OCI-LY7 (cell line): ENCODE measurements around the gene SERTAD2.

Experiments used
- CTCF ChIP-seq: fragments of 200-600 bp; sonication (generic); conservative IDR thresholded peaks from 2 replicates; pipeline ENCODE4 v1.5.1; 2014; ENCODE audit warnings: mild to moderate bottlenecking, antibody characterized with exemption, low read length, moderate library complexity, mixed read lengths
- EZH2phosphoT487 ChIP-seq: fragments of 200-600 bp; sonication (generic); IDR thresholded peaks from 2 replicates; pipeline ENCODE4 v1.6.1; 2018; ENCODE audit warnings: low read depth, borderline replicate concordance, mild to moderate bottlenecking, mixed run types, antibody characterized with exemption, low read length, moderate library complexity, mixed read lengths

GRCh38 chr2:64697297-64698176, 43.8 kb upstream of the SERTAD2 start:
- TF ChIP-seq EZH2phosphoT487: no peak
- no peak for TF ChIP-seq CTCF
